SH-SY5Y (cell line): ENCODE measurements around the gene ACSM6.

Source experiments
- GATA2 ChIP-seq: IDR thresholded peaks from 2 replicates; pipeline ENCODE4 v1.6.1; 2011; ENCODE audit warnings: mild to moderate bottlenecking, low read depth, low read length
- GATA3 ChIP-seq: IDR thresholded peaks from 2 replicates; pipeline ENCODE4 v1.6.1; 2011; ENCODE audit warnings: low read depth, mild to moderate bottlenecking, low read length, moderate library complexity

DNA sequence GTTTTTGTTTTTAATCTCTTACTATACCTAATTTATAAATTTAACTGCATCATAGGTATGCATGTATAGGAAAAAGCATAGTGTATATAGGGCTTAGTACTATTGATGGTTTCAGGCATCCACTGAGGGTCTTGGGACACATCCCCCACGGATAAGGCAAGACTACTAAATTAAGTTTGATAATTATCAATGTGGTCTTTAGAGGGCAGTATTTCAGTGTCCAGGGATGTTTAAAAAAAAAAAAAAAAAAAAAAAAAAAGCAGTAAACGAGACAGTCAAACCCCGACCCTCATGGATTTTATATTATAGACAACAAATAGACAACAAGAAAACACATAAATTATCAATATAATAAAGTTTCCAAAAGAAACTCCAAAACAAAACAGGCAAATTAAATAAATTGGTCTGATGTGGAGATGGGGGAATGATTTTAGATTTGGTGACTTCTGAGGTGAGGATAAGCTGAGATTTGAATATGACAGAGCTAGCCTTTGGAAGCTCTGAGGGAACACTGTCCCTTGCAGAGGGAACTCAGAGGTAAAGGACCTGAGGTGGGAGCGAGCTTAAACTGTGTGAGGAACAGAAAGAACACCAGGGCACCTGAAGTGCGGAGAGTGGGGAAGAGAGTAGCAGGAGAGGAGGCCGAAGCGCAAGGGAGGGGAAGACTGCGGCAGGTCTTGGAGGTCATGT, 14.8 kb downstream of the ACSM6 start:
- TF ChIP-seq GATA2: no peak
- no peak for TF ChIP-seq GATA3
